Nephron progenitor cell (in vitro differentiated cells): Measurements from ENCODE around the gene LONRF3.

Source experiments
- DNase-seq: peaks from one replicate; pipeline ENCODE4 v3.0.0; 2021
- H3K27ac Mint-ChIP-seq: 2 replicates; pipeline ENCODE4 v1.8.0; 2021; ENCODE audit warnings: mild to moderate bottlenecking, moderate library complexity, mixed read lengths
- H3K27me3 Mint-ChIP-seq: 2 replicates; pipeline ENCODE4 v1.8.0; 2021; ENCODE audit warnings: mild to moderate bottlenecking, low read depth, mixed read lengths; ENCODE audit not compliant: poor library complexity
- H3K36me3 Mint-ChIP-seq: 2 replicates; pipeline ENCODE4 v1.8.0; 2021; ENCODE audit warnings: low read depth, mixed read lengths
- H3K4me1 Mint-ChIP-seq: 2 replicates; pipeline ENCODE4 v1.8.0; 2021; ENCODE audit warnings: mixed read lengths
- H3K4me3 Mint-ChIP-seq: 2 replicates; pipeline ENCODE4 v1.8.0; 2021; ENCODE audit warnings: mild to moderate bottlenecking, moderate library complexity, mixed read lengths
- H3K9me3 Mint-ChIP-seq: 2 replicates; pipeline ENCODE4 v1.8.0; 2021; ENCODE audit warnings: mild to moderate bottlenecking, moderate library complexity, mixed read lengths
- TF ChIP-seq, protein P1 (sequence below): fragments of 200-600 bp; sonication (generic); IDR thresholded peaks from 2 replicates; pipeline ENCODE4 v1.5.0; 2021; ENCODE audit warnings: antibody characterized with exemption

The LONRF3 gene

DNA sequence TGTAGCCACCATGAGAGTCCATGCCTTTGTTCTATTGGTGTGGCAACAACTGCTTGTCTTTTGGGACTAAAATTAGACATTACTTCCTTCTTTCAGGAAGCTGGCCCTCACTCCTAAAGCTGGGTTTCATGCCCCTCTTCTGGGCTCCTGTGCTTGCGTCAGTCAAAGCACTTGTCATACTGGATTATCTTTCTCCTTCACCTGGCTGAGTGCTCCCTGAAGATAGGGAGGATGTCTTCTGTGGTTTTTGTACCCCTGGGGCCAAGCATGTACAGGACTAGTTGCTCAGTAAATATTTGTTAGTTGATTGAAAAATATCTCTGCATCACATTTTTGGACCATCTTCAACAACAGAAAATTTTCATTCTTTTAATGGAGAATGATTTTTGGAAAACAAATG, 26.1 kb upstream of the LONRF3 start:
- H3K36me3 Mint-ChIP-seq = no peaks in the 10 kb centered on the region
- TF ChIP-seq, protein P1, sequence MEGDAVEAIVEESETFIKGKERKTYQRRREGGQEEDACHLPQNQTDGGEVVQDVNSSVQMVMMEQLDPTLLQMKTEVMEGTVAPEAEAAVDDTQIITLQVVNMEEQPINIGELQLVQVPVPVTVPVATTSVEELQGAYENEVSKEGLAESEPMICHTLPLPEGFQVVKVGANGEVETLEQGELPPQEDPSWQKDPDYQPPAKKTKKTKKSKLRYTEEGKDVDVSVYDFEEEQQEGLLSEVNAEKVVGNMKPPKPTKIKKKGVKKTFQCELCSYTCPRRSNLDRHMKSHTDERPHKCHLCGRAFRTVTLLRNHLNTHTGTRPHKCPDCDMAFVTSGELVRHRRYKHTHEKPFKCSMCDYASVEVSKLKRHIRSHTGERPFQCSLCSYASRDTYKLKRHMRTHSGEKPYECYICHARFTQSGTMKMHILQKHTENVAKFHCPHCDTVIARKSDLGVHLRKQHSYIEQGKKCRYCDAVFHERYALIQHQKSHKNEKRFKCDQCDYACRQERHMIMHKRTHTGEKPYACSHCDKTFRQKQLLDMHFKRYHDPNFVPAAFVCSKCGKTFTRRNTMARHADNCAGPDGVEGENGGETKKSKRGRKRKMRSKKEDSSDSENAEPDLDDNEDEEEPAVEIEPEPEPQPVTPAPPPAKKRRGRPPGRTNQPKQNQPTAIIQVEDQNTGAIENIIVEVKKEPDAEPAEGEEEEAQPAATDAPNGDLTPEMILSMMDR = no peak
- DNase-seq = no peak
- H3K9me3 Mint-ChIP-seq = peaks cover 16% of the 10 kb centered on the region
- no peak overlapping the region for H3K27ac Mint-ChIP-seq
- no peaks in the 10 kb centered on the region for H3K4me1 Mint-ChIP-seq
- peaks cover 4% of the 10 kb centered on the region for H3K27me3 Mint-ChIP-seq
- no peak overlapping the region for H3K4me3 Mint-ChIP-seq

DNA sequence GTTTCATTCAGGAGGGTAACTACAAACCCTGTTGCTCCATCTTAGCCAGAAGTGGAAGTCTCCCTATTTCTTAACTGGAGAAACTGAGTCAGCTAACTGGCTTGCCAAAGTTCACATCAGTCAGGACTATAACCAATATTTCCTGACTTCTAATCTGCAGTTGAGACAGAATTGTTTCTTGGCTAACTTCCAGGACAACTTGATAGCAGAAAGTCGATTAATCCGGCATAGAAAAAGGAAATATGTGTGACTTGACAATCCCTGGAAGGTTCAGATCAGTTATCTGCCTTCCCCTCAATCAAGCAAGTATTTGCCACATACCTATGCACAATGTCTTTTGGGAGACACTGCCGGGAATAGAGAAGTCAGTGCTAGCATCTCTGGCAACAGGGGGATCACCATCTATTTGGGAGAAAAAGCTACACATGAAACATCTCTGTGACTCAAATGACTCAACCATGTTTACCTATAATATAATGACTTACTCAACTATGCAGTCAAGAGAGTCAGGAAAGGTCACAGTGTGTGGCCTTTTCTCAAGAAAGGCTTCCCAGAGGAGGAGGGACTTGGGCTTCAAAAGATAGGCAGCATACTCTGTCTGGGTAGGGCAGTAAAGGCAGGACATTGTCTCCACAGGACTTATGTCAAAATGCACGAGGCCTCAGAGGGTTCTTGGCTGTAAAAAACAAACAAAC, 12.4 kb upstream of the LONRF3 start:
- no peaks in the 10 kb centered on the region for H3K36me3 Mint-ChIP-seq
- peaks cover 48% of the 10 kb centered on the region for H3K9me3 Mint-ChIP-seq
- TF ChIP-seq, protein P1 = no peak
- no peak for DNase-seq
- no peaks in the 10 kb centered on the region for H3K4me1 Mint-ChIP-seq
- no peak overlapping the region for H3K4me3 Mint-ChIP-seq
- no peak overlapping the region for H3K27ac Mint-ChIP-seq
- peaks cover 20% of the 10 kb centered on the region for H3K27me3 Mint-ChIP-seq

DNA sequence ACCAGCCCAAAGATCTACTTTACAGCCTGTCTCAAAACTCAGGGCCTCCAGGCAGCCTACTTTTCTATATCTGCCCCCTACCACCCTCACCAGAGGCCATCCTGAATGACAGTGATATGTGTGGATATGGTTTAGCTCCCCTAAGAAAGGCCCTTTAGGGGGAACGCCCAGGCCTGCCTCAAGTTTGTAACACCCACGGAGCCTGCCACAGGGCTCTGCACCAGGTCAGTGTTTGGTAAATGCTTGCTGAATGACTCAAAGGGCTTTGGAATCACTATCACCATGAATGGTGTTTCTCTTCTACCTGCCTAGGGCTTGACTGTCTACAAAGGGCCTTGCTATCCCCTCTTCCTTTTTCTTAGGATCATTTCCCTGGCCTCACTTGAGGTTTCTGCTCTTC, 11.3 kb upstream of the LONRF3 start:
- H3K27me3 Mint-ChIP-seq = peaks cover 30% of the 10 kb centered on the region
- TF ChIP-seq, protein P1 = no peak
- no peaks in the 10 kb centered on the region for H3K4me1 Mint-ChIP-seq

DNA sequence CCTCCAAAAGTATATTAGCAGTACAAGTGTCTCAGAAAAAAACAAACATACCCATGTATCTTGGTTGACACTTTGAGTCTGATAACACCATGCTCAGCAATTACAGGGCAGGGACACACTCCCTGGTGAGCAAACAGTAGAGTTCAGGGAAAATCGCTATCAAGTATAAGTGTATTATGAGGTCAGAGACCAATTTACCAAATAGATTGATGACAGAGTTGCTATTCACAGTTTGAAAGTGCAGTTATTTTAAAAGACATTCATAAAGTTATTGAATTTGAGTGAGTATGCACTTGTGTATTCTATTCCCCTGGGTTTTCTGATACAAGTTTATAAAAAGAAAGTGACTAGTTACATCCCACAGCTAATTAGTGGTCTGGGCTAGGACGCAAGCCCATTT, 10.2 kb upstream of the LONRF3 start:
- peaks cover 36% of the 10 kb centered on the region for H3K27me3 Mint-ChIP-seq
- peaks cover 49% of the 10 kb centered on the region for H3K9me3 Mint-ChIP-seq
- DNase-seq = no peak
- H3K27ac Mint-ChIP-seq = no peak overlapping the region
- TF ChIP-seq, protein P1 = no peak
- no peaks in the 10 kb centered on the region for H3K36me3 Mint-ChIP-seq
- H3K4me1 Mint-ChIP-seq = no peaks in the 10 kb centered on the region
- no peak overlapping the region for H3K4me3 Mint-ChIP-seq

More for the DNA sequence above, 11.3 kb upstream of the LONRF3 start:
- Mint-ChIP-seq H3K27ac (no peak overlapping the region), H3K9me3 (peaks cover 49% of the 10 kb centered on the region), H3K4me3 (no peak overlapping the region), H3K36me3 (no peaks in the 10 kb centered on the region)
- no peak for DNase-seq

DNA sequence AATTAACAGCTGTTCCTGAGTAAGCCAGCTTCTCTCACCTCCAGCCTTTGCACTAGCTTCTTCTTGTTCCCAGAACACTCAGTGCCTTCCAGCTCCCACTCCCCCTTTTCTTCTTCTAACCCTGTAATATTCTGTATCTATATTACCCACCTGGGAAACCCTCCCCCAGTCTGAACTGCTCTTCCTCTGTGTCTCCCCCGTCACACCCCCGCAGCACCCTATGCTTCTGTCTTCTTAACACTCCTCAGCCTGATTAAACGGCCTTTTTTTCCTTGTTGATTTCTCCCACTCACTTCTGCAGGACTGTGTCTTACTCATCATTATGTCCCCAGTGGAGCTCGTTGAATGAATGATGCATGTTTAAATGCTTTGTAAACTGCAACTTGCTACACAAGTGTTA, 9.0 kb upstream of the LONRF3 start:
- H3K36me3 Mint-ChIP-seq = no peaks in the 10 kb centered on the region
- TF ChIP-seq, protein P1 = no peak
- DNase-seq = no peak
- H3K4me3 Mint-ChIP-seq = no peak overlapping the region
- H3K4me1 Mint-ChIP-seq = no peaks in the 10 kb centered on the region
- peaks cover 49% of the 10 kb centered on the region for H3K9me3 Mint-ChIP-seq
- no peak overlapping the region for H3K27ac Mint-ChIP-seq
- H3K27me3 Mint-ChIP-seq = peaks cover 40% of the 10 kb centered on the region

DNA sequence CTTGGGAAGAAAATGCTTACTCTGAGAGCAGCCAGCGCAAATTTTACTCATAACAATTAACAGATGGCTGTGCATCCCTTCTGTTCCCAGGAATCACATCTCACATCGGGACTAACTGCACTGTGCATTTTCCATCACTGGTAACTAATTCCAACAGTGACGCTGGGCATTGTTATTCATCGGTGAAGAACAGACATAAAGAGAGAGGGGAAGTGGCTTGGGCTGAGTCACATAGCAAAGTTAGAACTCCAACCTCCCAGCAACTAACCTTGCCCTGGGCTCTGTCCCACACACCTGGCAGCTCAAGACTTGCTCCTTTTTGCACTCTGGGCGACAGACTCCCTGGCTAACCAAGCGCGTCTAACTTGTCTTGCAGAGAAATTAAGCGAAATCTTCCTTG, 6.4 kb upstream of the LONRF3 start:
- DNase-seq = no peak
- no peak overlapping the region for H3K27ac Mint-ChIP-seq
- H3K9me3 Mint-ChIP-seq = peaks cover 47% of the 10 kb centered on the region
- H3K36me3 Mint-ChIP-seq = no peaks in the 10 kb centered on the region
- no peaks in the 10 kb centered on the region for H3K4me1 Mint-ChIP-seq
- no peak overlapping the region for H3K4me3 Mint-ChIP-seq
- TF ChIP-seq, protein P1 = no peak
- peaks cover 59% of the 10 kb centered on the region for H3K27me3 Mint-ChIP-seq
